SK-N-SH treated with all-trans-retinoic acid at 6 μM for 48 hours (cell line): ENCODE results near the gene PKIG.

Experiments
- ARNTL ChIP-seq: fragments of 450-650 bp; formaldehyde crosslinking; IDR thresholded peaks from 2 replicates; pipeline ENCODE4 v1.5.0; 2020; ENCODE audit warnings: low read depth, mild to moderate bottlenecking, moderate library complexity, borderline replicate concordance
- PPARA ChIP-seq: fragments of 250-450 bp; sonication (Bioruptor Pico); IDR thresholded peaks from 2 replicates; pipeline ENCODE4 v1.5.0; 2020; ENCODE audit warnings: mild to moderate bottlenecking, borderline replicate concordance
- RARB ChIP-seq: fragments of 250-450 bp; sonication (Bioruptor Pico); IDR thresholded peaks from 2 replicates; pipeline ENCODE4 v1.8.0; 2021; ENCODE audit warnings: mild to moderate bottlenecking, moderate library complexity
- SNAI2 ChIP-seq: fragments of 250-450 bp; sonication (Bioruptor Pico); IDR thresholded peaks from 2 replicates; pipeline ENCODE4 v1.5.0; 2020; ENCODE audit warnings: mild to moderate bottlenecking, moderate library complexity
- TCF4 ChIP-seq: fragments of 250-450 bp; sonication (Bioruptor Pico); IDR thresholded peaks from 2 replicates; pipeline ENCODE4 v1.8.0; 2021; ENCODE audit warnings: mild to moderate bottlenecking, moderate library complexity, borderline replicate concordance
- TOX ChIP-seq: fragments of 250-450 bp; sonication (Bioruptor Pico); IDR thresholded peaks from 2 replicates; pipeline ENCODE4 v1.8.0; 2021; ENCODE audit warnings: mild to moderate bottlenecking, moderate library complexity, borderline replicate concordance
- ZFP3 ChIP-seq: fragments of 250-450 bp; sonication (Bioruptor Pico); IDR thresholded peaks from 2 replicates; pipeline ENCODE4 v1.5.0; 2020; ENCODE audit warnings: mild to moderate bottlenecking, moderate library complexity
- ZFP30 ChIP-seq: fragments of 450-650 bp; formaldehyde crosslinking; IDR thresholded peaks from 2 replicates; pipeline ENCODE4 v1.5.0; 2022; ENCODE audit warnings: mild to moderate bottlenecking, moderate library complexity
- ZNF70 ChIP-seq: fragments of 450-650 bp; formaldehyde crosslinking; IDR thresholded peaks from 2 replicates; pipeline ENCODE4 v1.5.0; 2020; ENCODE audit warnings: mild to moderate bottlenecking, moderate library complexity
- ZNF8 ChIP-seq: fragments of 450-650 bp; formaldehyde crosslinking; IDR thresholded peaks from 2 replicates; pipeline ENCODE4 v1.5.0; 2020; ENCODE audit warnings: mild to moderate bottlenecking, moderate library complexity
- TF ChIP-seq, protein P1 (sequence below): fragments of 250-450 bp; sonication (Bioruptor Pico); IDR thresholded peaks from 2 replicates; pipeline ENCODE4 v1.5.1; 2021; ENCODE audit warnings: mild to moderate bottlenecking, moderate library complexity
- TF ChIP-seq, protein P2 (sequence below): fragments of 250-450 bp; sonication (Bioruptor Pico); IDR thresholded peaks from 2 replicates; pipeline ENCODE4 v1.5.0; 2020; ENCODE audit warnings: mild to moderate bottlenecking, moderate library complexity
- TF ChIP-seq, protein P3 (sequence below): fragments of 250-450 bp; sonication (Bioruptor Pico); IDR thresholded peaks from 2 replicates; pipeline ENCODE4 v1.8.0; 2020; ENCODE audit warnings: mild to moderate bottlenecking, moderate library complexity, borderline replicate concordance
- TF ChIP-seq, protein P4 (sequence below): fragments of 250-450 bp; sonication (Bioruptor Pico); IDR thresholded peaks from 2 replicates; pipeline ENCODE4 v1.5.1; 2020; ENCODE audit warnings: low read depth, mild to moderate bottlenecking, moderate library complexity

DNA sequence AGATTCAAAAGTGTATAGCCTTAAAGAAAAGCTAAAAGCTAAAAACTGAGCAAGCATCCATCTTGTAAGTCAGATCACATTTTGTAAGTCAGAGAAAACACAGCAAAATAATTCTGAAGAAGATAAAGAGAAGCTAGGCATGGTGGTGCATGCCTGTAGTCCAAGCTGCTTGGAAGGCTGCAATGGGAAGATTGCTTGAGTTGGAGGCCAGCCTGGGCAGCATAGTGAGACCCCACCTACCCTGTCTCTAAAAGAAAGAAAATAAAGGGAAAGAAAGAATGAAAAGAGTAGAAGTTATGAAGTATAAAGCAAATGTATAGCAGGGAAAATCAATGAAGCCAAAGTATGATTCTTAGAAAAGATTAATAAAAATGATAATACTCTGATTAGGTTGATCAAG, 20.5 kb upstream of the PKIG start:
- no peak for TF ChIP-seq PPARA
- TF ChIP-seq SNAI2 = no peak
- no peak for TF ChIP-seq RARB
- TF ChIP-seq, protein P1, sequence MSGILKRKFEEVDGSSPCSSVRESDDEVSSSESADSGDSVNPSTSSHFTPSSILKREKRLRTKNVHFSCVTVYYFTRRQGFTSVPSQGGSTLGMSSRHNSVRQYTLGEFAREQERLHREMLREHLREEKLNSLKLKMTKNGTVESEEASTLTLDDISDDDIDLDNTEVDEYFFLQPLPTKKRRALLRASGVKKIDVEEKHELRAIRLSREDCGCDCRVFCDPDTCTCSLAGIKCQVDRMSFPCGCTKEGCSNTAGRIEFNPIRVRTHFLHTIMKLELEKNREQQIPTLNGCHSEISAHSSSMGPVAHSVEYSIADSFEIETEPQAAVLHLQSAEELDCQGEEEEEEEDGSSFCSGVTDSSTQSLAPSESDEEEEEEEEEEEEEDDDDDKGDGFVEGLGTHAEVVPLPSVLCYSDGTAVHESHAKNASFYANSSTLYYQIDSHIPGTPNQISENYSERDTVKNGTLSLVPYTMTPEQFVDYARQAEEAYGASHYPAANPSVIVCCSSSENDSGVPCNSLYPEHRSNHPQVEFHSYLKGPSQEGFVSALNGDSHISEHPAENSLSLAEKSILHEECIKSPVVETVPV (CRISPR knock-in tag) = no peak
- no peak for TF ChIP-seq TCF4 (CRISPR knock-in tag)
- no peak for TF ChIP-seq ZFP3
- TF ChIP-seq, protein P2, sequence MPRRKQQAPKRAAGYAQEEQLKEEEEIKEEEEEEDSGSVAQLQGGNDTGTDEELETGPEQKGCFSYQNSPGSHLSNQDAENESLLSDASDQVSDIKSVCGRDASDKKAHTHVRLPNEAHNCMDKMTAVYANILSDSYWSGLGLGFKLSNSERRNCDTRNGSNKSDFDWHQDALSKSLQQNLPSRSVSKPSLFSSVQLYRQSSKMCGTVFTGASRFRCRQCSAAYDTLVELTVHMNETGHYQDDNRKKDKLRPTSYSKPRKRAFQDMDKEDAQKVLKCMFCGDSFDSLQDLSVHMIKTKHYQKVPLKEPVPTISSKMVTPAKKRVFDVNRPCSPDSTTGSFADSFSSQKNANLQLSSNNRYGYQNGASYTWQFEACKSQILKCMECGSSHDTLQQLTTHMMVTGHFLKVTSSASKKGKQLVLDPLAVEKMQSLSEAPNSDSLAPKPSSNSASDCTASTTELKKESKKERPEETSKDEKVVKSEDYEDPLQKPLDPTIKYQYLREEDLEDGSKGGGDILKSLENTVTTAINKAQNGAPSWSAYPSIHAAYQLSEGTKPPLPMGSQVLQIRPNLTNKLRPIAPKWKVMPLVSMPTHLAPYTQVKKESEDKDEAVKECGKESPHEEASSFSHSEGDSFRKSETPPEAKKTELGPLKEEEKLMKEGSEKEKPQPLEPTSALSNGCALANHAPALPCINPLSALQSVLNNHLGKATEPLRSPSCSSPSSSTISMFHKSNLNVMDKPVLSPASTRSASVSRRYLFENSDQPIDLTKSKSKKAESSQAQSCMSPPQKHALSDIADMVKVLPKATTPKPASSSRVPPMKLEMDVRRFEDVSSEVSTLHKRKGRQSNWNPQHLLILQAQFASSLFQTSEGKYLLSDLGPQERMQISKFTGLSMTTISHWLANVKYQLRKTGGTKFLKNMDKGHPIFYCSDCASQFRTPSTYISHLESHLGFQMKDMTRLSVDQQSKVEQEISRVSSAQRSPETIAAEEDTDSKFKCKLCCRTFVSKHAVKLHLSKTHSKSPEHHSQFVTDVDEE = no peak
- no peak for TF ChIP-seq TOX (CRISPR knock-in tag)
- TF ChIP-seq ZNF70 = no peak
- TF ChIP-seq, protein P3, sequence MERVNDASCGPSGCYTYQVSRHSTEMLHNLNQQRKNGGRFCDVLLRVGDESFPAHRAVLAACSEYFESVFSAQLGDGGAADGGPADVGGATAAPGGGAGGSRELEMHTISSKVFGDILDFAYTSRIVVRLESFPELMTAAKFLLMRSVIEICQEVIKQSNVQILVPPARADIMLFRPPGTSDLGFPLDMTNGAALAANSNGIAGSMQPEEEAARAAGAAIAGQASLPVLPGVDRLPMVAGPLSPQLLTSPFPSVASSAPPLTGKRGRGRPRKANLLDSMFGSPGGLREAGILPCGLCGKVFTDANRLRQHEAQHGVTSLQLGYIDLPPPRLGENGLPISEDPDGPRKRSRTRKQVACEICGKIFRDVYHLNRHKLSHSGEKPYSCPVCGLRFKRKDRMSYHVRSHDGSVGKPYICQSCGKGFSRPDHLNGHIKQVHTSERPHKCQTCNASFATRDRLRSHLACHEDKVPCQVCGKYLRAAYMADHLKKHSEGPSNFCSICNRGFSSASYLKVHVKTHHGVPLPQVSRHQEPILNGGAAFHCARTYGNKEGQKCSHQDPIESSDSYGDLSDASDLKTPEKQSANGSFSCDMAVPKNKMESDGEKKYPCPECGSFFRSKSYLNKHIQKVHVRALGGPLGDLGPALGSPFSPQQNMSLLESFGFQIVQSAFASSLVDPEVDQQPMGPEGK (CRISPR knock-in tag) = no peak
- TF ChIP-seq ZNF8 (CRISPR knock-in tag) = no peak
- TF ChIP-seq, protein P4, sequence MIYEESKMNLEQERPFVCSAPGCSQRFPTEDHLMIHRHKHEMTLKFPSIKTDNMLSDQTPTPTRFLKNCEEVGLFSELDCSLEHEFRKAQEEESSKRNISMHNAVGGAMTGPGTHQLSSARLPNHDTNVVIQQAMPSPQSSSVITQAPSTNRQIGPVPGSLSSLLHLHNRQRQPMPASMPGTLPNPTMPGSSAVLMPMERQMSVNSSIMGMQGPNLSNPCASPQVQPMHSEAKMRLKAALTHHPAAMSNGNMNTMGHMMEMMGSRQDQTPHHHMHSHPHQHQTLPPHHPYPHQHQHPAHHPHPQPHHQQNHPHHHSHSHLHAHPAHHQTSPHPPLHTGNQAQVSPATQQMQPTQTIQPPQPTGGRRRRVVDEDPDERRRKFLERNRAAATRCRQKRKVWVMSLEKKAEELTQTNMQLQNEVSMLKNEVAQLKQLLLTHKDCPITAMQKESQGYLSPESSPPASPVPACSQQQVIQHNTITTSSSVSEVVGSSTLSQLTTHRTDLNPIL = no peak
- no peak for TF ChIP-seq ZFP30 (CRISPR knock-in tag)
- no peak for TF ChIP-seq ARNTL (CRISPR knock-in tag)
